Esophagus squamous epithelium (tissue), 4 donors: ENCODE measurements around the gene KLK14.

Experiments used
- CTCF ChIP-seq, 6 experiments: fragments of 450-650 bp in 4 of 6; fragments of 200-600 bp in 2 of 6; sonication (generic) in 2 of 6; IDR thresholded peaks; one replicate each; pipeline ENCODE4 v1.5.1; 2016 to 2019; ENCODE audit warnings: antibody characterized with exemption in 6 of 6, mild to moderate bottlenecking in 4 of 6, moderate library complexity in 4 of 6
- POLR2A ChIP-seq, 4 donors: fragments of 450-650 bp; IDR thresholded peaks; one replicate each; pipeline ENCODE4 v1.6.1; 2017; ENCODE audit warnings: antibody characterized with exemption in 4 of 4, mild to moderate bottlenecking in 4 of 4, moderate library complexity in 3 of 4

- TF ChIP-seq CTCF (IDR thresholded peaks at IDR 0.05) = no peak
- TF ChIP-seq POLR2A (IDR thresholded peaks at IDR 0.05) = no peak
Measured at GRCh38 chr19:51063664-51064063, 19.0 kb downstream of the KLK14 start.
